Right lobe of liver (tissue), 4 donors: ENCODE data around the gene NIPA2.

ENCODE experiments used
- CTCF ChIP-seq, 4 donors: fragments of 200-600 bp in 3 of 4; fragments of 450-650 bp in 1 of 4; IDR thresholded peaks; one replicate each; pipeline versions ENCODE4 v1.5.1 to v1.8.0; 2016 to 2022; ENCODE audit warnings: antibody characterized with exemption in 4 of 4, mild to moderate bottlenecking in 2 of 4
- POLR2A ChIP-seq: fragments of 450-650 bp; IDR thresholded peaks from one replicate; pipeline ENCODE4 v1.6.1; 2017; ENCODE audit warnings: antibody characterized with exemption, mild to moderate bottlenecking
- donor health status: DM: no; HTN: no; CAD: no.
- donor health status: DM: no; HTN: no; CAD: no.
- donor health status: DM: no; HTN: yes; CAD: no.

- TF ChIP-seq CTCF (IDR thresholded peaks at IDR 0.05): no peak
- TF ChIP-seq POLR2A: no peak
Measured at GRCh38 chr15:22863356-22863755, 24.9 kb downstream of the NIPA2 start.
